HL-60 (cell line): ENCODE results near the gene CREBL2.

Source experiments
- CTCF ChIP-seq: IDR thresholded peaks from one replicate; pipeline ENCODE4 v1.5.1; 2011; ENCODE audit warnings: low read length, control low read depth, inconsistent platforms; ENCODE audit not compliant: insufficient read depth
- GABPA ChIP-seq: IDR thresholded peaks from 2 replicates; pipeline ENCODE4 v1.6.1; 2012; ENCODE audit warnings: low read depth
- REST ChIP-seq: IDR thresholded peaks from 2 replicates; pipeline ENCODE4 v1.6.1; 2012; ENCODE audit warnings: low read depth; ENCODE audit not compliant: insufficient replicate concordance

GRCh38 chr12:12661086-12661856, 49.6 kb downstream of the CREBL2 start:
- TF ChIP-seq CTCF (no peak), REST (no peak), GABPA (no peak)
